ENCODE results near the gene CYB5B.

- no peak for TF ChIP-seq CTCF (conservative IDR thresholded peaks at IDR 0.05 in 1 of 2, IDR thresholded peaks at IDR 0.05 in 1 of 2; ENCODE audit: low read depth in 1 of 2, low read length in 2 of 2)
- TF ChIP-seq EZH2 (IDR thresholded peaks at IDR 0.05; ENCODE audit: low read length, missing control alignments): no peak
Measured at GRCh38 chr16:69483611-69484010, 59.2 kb downstream of the CYB5B start.

All from fibroblast of lung (primary cell).